Testis (tissue), 3 donors: ENCODE results near the gene HPS5. TPM values are rescaled to one million over a fixed set of nuclear protein-coding genes. Genes with fewer than 3 reads are reported as not detected.

Source experiments
- DNase-seq: peaks from one replicate; pipeline ENCODE4 v3.0.0-alpha.2; 2019
- H3K27ac ChIP-seq, 2 donors: fragments of 200-600 bp; sonication (generic); one replicate each; pipeline ENCODE4 v1.5.1; 2019
- H3K27me3 ChIP-seq: fragments of 200-600 bp; sonication (generic); one replicate; pipeline ENCODE4 v1.5.1; 2019
- H3K36me3 ChIP-seq: fragments of 200-600 bp; sonication (generic); one replicate; pipeline ENCODE4 v1.5.1; 2017; ENCODE audit warnings: low read depth; ENCODE audit errors: missing control alignments
- H3K4me1 ChIP-seq: fragments of 200-600 bp; sonication (generic); one replicate; pipeline ENCODE4 v1.5.1; 2019
- H3K4me3 ChIP-seq, 2 donors: fragments of 200-600 bp; sonication (generic); one replicate each; pipeline ENCODE4 v1.5.1; 2017 to 2019
- H3K9me3 ChIP-seq: fragments of 200-600 bp; sonication (generic); one replicate; pipeline ENCODE4 v1.5.1; 2017
- CTCF ChIP-seq, 3 experiments: fragments of 450-650 bp in 2 of 3; fragments of 200-600 bp in 1 of 3; sonication (generic) in 1 of 3; IDR thresholded peaks; one replicate each; pipeline ENCODE4 v1.5.1; 2016 to 2019; ENCODE audit warnings: antibody characterized with exemption in 3 of 3, mild to moderate bottlenecking in 2 of 3, moderate library complexity in 1 of 3
- POLR2A ChIP-seq: fragments of 450-650 bp; IDR thresholded peaks from one replicate; pipeline ENCODE4 v1.6.1; 2017; ENCODE audit warnings: antibody characterized with exemption, mild to moderate bottlenecking, moderate library complexity
- WGBS, 2 donors: methylation state at CpG; one replicate each; pipeline ENCODE4 v1.1.5; 2018; 5-methylcytosine and 5-hydroxymethylcytosine counted together
- intact Hi-C: fragments of 100-400 bp; cut with DNase I; formaldehyde crosslinking; loops from one replicate; pipeline ENCODE4 v1.15.1; 2023; ENCODE audit warnings: low total_unique reads
- polyA plus RNA-seq: library from polyadenylated mRNA; stranded (reverse); fragments of 350-450 nt; fragmentation: Illumina TruSeq; extraction: RNeasy Lipid Tissue Mini Kit (QIAGEN cat#74804); gene quantifications from one replicate; pipeline ENCODE4 v1.2.3, GENCODE V29; 2014; ENCODE audit warnings: low read depth, low replicate concordance; ENCODE audit not compliant: insufficient read depth
- total RNA-seq, 2 donors: library from RNA; depleted of rRNA; stranded (reverse); fragments of >200 nt; gene quantifications; one replicate each; pipeline ENCODE4 v1.2.3, GENCODE V29; 2016

The HPS5 gene
- total and polyA plus RNA-seq, 3 donors from 2014 or later, result 44.0 to 111 (median 97.7) TPM

GRCh38 chr11:18358646-18359045, 36.7 kb upstream of the HPS5 start:
- TF ChIP-seq CTCF (IDR thresholded peaks at IDR 0.05) (no peak), POLR2A (no peak)
- Histone ChIP-seq H3K36me3 (no peaks in the 10 kb centered on the region), H3K27me3 (no peaks in the 10 kb centered on the region), H3K4me3 (no peak overlapping the region), H3K4me1 (no peaks in the 10 kb centered on the region), H3K9me3 (no peaks in the 10 kb centered on the region), H3K27ac (no peak overlapping the region)
- intact Hi-C loops, result no loop called here
- no peak for DNase-seq
- 88 to 90% methylated on average over 4 of the region's 4 CpGs for WGBS, 2 donors

GRCh38 chr11:18352581-18352980, 30.6 kb upstream of the HPS5 start:
- intact Hi-C loops, result no loop called here
- TF ChIP-seq CTCF (IDR thresholded peaks at IDR 0.05) (no peak), POLR2A (no peak)
- WGBS, 2 donors, result 90% methylated on average over 3 of the region's 3 CpGs
- DNase-seq, result no peak
- Histone ChIP-seq H3K9me3 (no peaks in the 10 kb centered on the region), H3K4me1 (no peaks in the 10 kb centered on the region), H3K4me3 (no peak overlapping the region), H3K36me3 (no peaks in the 10 kb centered on the region), H3K27me3 (no peaks in the 10 kb centered on the region), H3K27ac (no peak overlapping the region)

- DNase-seq, result no peak
- 88 to 92% methylated on average over 5 of the region's 5 CpGs for WGBS, 2 donors
- Histone ChIP-seq H3K4me3 (no peak overlapping the region), H3K27me3 (no peaks in the 10 kb centered on the region), H3K4me1 (no peaks in the 10 kb centered on the region), H3K9me3 (no peaks in the 10 kb centered on the region), H3K36me3 (no peaks in the 10 kb centered on the region), H3K27ac (no peak overlapping the region)
- intact Hi-C loops, result no loop called here
- TF ChIP-seq CTCF (IDR thresholded peaks at IDR 0.05) (no peak), POLR2A (no peak)
Measured at GRCh38 chr11:18347471-18348125, 25.7 kb upstream of the HPS5 start.

- H3K4me1 ChIP-seq, result peaks cover 18% of the 10 kb centered on the region
- 86 to 91% methylated on average over 3 of the region's 3 CpGs for WGBS, 2 donors
- TF ChIP-seq CTCF (IDR thresholded peaks at IDR 0.05) (no peak), POLR2A (no peak)
- no peaks in the 10 kb centered on the region for H3K9me3 ChIP-seq
- H3K27me3 ChIP-seq, result no peaks in the 10 kb centered on the region
- H3K4me3 ChIP-seq, result no peak overlapping the region
- intact Hi-C loops, result no loop called here
- H3K36me3 ChIP-seq, result no peaks in the 10 kb centered on the region
- H3K27ac ChIP-seq, result no peak overlapping the region
- no peak for DNase-seq
Measured at GRCh38 chr11:18332891-18333290, 11.0 kb upstream of the HPS5 start.

- intact Hi-C loops, result no loop called here
- H3K36me3 ChIP-seq, result no peaks in the 10 kb centered on the region
- 69 to 75% methylated on average over 1 of the region's 1 CpG for WGBS, 2 donors
Measured at GRCh38 chr11:18332302-18332701, 10.4 kb upstream of the HPS5 start.

More at GRCh38 chr11:18332302-18332701, 10.4 kb upstream of the HPS5 start:
- Histone ChIP-seq H3K27ac (peak overlapping the region; percentile 44 to 62), H3K27me3 (no peaks in the 10 kb centered on the region), H3K4me3 (no peak overlapping the region), H3K4me1 (peaks cover 22% of the 10 kb centered on the region), H3K9me3 (no peaks in the 10 kb centered on the region)
- DNase-seq, result no peak
- TF ChIP-seq POLR2A (no peak), CTCF (IDR thresholded peaks at IDR 0.05) (no peak)
